GM12891 (cell line): Measurements from ENCODE around the gene JAM2.

ENCODE experiments used
- PAX5 ChIP-seq: IDR thresholded peaks from 2 replicates; pipeline ENCODE4 v1.6.1; 2011; ENCODE audit warnings: low read length, moderate library complexity, mild to moderate bottlenecking; ENCODE audit not compliant: insufficient read depth, severe bottlenecking
- POLR2A ChIP-seq: IDR thresholded peaks from 2 replicates; pipeline ENCODE4 v1.6.1; 2011; ENCODE audit warnings: low read depth, low read length, control low read depth
- POLR2AphosphoS5 ChIP-seq: IDR thresholded peaks from 2 replicates; pipeline ENCODE4 v1.6.1; 2011; ENCODE audit warnings: low read depth, low read length, control low read depth
- POU2F2 ChIP-seq: IDR thresholded peaks from 2 replicates; pipeline ENCODE4 v1.6.1; 2011; ENCODE audit warnings: low read depth, mild to moderate bottlenecking, control low read depth, low read length, moderate library complexity
- SPI1 ChIP-seq: IDR thresholded peaks from 2 replicates; pipeline ENCODE4 v1.6.1; 2011; ENCODE audit warnings: low read depth, low read length, control low read depth
- TAF1 ChIP-seq: IDR thresholded peaks from 2 replicates; pipeline ENCODE4 v1.6.1; 2011; ENCODE audit warnings: low read depth, low read length, control low read depth

- TF ChIP-seq TAF1 (no peak), POLR2AphosphoS5 (no peak), POLR2A (no peak), PAX5 (no peak), SPI1 (no peak), POU2F2 (no peak)
These were observed 83.6 kb downstream of the JAM2 start for GRCh38 chr21:25722631-25723030.
